GM19193 (cell line): ENCODE results near the gene OCIAD1.

ENCODE experiments used
- POLR2A ChIP-seq: IDR thresholded peaks from 4 replicates; pipeline ENCODE4 v1.6.1; 2011; ENCODE audit not compliant: insufficient read depth, insufficient read length; ENCODE audit errors: extremely low read depth

Gene OCIAD1

DNA sequence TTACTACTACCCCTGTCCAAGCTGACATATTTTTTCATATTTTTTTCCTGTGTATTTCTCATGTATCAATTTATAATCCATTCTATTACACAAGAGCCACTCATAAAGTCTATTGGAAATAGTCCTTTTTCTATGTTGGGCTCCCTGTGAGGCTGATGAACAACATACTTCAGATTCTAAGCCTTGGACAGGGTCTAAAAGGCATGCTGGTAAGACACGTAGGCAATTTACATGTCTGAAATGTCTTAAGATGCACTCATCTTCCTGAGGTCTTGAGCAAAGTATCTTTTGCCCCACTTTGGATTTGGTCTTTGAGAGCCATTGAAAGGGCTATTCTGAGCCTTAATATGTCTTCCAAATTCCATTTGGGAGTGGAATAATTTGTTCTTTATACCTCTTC, 31.8 kb downstream of the OCIAD1 start:
- TF ChIP-seq POLR2A: no peak

DNA sequence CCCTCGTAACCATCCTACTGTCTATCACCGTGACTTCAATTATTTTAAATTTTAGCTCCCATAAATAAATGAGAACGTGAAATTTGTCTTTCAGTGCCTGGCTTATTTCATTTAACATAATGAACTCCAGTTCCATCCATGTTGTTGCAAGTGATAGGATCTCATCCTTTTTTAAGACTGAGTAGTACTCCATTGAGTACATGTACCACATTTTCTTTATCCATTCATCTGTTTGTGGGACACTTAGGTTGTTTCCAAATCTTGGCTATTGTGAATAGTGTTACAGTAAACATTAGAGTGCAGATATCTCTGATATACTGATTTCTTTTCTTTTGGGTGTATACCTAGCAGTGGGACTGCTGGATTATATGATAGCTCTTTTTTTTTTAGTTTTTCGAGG, 32.8 kb downstream of the OCIAD1 start:
- TF ChIP-seq POLR2A: no peak

DNA sequence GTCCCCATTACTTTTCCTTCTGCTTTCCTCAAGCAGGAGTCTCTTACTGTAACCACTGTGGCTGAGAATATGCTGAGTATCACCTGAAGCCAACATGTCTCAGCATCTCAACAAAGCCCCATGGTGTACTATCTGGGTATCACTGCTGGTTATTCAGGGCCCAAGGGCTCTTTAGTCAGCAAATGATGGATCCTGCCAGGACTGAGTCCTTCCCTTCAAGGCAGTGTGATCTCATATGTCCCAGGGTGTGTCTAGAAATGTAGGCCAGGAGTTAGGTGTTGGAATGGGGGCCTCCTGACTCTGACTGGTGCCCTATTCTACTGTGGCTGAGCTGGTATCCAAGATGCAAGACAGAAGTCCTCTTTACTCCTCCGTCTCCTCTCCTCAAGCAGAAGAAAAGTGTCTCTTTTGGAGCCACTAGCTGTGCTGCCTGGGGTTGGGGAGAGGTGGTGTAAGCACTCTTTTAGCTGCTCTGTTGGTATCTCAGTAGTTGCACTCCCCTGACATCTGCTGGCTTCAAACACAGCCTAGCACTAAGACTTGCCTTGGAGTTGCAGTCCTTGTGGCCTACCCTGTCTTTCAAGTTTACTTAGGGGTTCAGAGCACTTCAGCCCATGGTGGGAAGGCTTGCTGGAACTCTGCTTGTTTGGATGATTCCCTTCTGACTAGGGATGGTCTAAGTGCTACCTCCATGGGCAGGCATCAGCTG, 47.1 kb downstream of the OCIAD1 start:
- TF ChIP-seq POLR2A: no peak

DNA sequence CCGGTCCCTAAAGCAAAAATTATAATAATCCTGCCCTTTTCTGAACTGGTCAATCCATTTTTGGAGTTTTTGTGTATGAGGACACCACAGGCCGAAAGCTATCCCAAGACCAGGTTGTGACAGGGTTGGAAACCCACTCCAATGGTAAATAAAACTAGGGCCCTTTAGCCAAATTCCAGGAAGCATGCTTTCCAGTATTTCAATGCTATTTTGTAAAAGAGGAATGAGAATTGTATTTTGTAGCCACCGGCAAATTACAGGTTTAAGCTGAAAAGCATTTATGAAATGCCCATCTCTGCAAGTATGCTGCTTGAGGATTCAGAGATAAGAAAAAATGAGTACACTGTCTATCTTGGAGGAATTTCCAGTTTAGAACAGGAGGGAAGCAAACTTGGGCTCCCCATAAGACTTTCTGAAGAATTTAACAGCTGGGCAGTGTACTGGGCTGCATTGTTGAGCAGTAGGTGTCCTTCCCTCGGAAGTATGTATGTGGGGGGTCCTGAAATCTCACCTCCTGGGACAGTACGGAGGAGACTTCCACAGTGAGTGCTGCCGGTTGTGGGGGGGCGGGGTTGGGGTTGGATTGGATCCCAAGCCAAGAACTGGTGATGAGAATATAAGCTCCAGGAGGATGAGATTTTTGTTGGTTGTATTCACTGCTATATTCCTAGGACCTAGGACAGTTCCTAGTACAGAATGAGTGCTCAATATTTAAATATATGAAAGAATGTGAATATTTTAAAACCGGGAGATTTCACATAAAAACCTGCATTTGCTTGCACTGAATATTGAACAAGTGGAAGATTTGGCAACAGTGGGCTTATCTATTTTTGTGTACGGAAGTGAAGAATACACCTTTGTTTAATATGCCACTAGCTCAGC, 48.9 kb downstream of the OCIAD1 start:
- TF ChIP-seq POLR2A: no peak

DNA sequence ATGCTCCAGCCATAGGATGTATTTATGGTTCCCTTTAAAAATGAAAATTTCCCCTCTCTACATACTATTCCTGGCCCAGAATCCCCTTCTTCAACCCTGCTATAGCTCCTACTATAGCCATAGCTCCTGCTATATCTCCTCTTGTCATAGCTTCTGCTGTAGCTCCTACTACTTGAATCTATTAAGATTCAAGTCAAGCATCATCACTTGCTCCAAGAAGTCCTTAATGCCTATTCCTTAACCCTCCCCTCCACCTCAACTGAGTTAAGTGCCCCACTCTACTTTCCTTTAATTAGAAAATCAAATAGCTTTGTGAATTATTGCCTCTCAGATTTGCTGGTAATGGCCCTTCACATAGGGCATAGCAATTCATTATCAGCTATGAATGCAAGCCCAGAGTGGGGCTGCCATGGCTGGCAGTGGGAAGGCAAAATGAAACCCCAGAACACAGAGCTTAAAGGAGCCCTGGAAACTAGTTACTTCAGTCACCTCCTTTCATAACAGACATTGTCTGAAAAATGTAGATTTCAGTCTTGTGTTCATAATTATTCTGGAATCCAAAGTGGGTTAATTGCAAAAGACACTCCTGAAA, 60.2 kb downstream of the OCIAD1 start:
- no peak for TF ChIP-seq POLR2A

DNA sequence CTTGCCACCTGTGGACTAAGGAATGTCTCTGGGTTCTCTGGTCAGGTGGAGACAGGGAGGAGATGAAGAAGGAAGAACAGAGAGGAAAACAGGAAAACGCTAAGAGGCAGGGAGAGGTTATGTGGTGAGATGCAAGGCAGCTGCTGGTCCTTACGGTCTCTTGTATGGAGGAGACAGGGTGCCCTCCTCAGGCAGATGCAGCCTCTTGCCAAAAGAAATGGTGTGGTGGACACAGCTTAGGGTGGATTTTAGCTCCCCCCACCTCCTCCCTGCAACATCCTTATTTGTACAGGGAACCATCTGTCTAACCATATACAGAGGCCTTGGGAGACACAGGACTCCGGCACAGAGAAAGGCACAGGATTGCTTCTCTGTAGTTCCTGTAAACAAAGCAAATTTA, 66.0 kb downstream of the OCIAD1 start:
- no peak for TF ChIP-seq POLR2A

DNA sequence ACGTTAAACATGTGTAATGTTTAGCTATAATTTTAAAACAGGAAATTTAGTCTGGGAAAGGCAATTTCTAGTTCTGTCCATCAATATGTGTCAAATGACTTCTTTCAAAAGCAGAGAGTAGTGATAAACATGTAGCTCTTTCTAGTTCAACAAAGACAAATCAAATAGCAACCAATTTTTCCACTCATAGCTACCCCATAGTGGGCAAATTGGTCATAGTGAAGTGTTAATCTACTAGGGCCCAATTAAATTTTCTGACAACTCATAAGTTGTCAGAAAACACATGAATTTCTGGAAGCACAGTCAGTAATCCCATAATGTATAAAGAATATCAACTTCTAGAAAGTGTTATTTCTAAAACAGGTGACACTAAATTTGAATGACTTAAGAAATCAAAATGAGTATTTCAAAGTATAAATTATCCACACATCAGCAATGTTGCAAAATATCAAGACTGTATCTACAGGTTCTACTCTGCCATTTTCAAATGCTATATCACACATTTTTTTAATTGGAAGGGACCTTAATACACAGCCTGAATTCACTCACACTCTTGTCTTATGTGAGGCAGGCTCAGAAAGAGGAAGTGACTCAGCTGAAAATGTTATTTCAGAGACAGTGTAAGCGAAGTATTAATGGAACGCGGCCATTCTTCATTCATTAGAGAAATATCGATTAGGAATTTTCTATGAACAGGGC, 68.0 kb downstream of the OCIAD1 start:
- no peak for TF ChIP-seq POLR2A

DNA sequence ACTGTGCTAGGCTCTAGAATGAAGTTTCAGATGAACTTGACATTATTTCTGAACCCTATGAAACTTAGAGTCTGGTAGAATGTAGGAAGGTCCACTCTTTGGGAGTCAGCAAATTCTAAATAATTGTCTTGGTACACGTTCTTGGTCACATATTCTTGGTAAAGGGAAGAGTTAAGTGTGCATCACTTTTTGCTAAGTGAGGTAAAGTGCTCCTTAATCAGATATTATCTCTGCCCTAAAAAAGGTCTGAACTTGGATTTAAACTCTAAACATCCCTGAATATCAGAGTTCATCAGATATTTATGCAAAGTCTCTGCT, 68.5 kb downstream of the OCIAD1 start:
- no peak for TF ChIP-seq POLR2A

DNA sequence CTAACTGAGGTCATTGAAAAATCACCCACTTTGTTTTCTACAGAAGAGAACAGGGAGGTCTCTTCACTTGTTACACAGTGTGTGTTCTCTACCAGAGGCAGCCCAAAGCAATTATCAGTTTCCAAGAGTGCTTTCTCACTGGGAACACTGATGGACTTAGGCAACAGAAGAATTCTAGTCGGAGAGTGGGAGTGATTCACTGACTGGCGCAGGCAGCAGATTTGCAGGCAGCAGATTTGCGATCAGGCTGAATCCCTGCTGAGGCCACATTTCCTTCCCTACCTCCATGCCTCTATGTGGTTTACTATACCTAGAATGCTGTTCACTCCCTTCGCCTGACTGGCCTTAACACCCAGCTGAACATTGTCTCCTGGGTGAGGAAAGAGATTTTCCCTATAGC, 69.1 kb downstream of the OCIAD1 start:
- no peak for TF ChIP-seq POLR2A

DNA sequence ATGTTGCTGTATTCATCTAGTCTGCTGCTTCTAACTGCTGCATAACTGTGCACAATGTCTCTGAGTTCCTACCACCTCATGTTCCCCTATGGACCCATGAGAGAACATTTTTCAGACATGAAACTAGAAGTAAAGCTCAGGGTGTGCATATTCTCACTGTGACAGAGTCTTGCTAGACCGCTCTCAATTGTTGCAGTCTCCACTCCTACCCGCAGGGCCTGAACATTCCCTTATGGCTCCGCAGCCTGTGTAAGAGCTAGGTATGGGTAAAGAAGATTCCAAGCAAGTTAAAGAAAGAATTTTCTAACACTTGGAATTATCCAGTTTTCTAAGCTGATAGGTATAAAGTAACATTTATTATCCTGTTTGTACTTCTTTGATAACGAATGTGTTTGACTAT, 70.3 kb downstream of the OCIAD1 start:
- no peak for TF ChIP-seq POLR2A

DNA sequence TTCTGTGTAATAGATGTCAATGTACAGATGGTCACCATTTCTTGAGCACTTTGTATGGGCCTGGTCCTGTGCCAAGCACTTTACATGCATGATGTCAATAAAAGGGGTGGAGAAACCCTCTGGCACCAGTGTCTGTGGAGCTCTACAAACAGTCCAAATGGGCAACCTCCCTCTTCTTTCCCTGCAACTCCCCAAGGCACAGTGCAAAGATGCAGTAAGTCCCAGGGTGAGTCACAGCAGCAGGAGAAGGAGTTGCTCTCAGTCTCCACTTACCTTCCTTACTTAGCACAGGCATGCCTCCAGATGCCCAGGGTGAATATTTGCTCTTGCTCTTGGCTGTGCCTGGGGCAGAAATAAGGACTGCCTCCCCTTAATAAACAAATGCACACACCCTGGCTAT, 71.4 kb downstream of the OCIAD1 start:
- TF ChIP-seq POLR2A: no peak

DNA sequence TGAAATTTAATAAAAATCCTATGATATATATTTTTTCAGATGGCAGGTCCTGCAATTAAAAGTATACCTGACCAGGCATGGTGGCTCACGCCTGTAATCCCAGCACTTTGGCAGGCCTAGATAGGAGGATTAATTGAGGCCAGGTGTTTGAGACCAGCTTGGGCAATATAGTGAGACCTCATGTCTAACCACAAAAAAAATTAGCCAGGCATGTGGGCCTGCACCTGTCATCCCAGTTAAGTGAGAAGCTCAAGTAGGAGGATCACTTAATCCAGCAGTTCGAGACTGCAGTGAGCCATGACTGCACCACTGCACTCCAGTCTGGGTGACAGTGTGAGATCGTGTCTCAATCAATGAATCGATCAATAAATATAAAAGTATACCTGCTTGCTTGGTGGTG, 73.2 kb downstream of the OCIAD1 start:
- TF ChIP-seq POLR2A: no peak

DNA sequence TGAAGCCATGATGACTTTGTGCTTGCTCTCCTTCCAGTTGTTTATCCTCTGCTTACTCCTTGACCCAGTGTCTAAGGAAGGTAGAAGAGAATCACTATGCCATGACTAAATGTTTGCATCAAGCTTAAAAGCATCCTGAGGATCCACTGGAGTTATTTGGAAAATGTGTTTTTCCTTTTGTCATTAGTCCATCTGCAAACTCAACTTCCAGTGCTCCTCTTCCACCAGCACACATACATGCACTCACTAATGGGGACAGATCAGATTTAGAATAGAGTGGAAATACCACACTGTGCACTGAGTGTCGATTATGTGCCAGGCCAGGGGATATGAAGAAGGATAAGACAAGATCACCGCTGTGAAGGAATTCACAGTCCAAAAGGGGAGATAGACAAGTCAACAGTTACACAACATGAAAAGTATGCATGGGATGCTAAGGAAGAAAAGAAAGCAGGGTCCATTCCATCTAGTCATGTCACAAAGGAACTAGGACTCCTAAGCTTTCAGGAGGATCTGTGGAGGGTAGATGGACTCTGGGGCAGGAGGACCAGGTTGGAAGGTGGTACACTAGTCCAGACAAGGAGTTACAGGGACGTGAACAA, 73.8 kb downstream of the OCIAD1 start:
- no peak for TF ChIP-seq POLR2A

DNA sequence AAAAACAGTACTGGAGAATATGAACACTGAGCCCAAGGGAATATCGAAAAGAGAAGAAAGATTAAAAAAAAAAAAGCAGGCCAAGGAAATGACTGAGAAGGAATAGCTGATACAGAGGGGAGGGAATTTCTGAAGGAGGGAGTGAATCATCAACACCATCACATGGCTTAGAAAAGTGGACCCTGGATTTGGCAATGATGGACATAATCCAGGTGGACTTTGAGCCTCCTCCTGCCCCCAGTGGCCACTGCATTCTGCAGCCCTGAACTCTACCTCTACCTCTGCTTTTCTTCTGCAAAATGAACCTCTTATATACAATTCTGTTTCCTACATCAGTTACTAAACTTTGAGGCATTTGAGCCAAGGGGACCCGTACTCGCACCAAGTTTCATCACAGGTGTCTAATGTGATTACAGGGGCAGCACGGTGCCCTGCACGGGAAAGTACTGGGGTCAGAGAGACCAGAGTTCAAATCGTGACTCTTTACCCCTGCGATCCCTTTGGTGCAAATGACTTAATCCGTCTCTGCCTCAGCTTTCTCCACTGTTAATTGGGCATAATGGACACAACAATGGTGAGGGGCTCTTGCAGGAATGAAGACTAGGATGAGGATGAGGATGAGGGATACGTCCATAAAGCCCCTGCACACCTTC, 74.6 kb downstream of the OCIAD1 start:
- TF ChIP-seq POLR2A: no peak
